Stimulated activated CD8-positive, alpha-beta memory T cell treated with anti-CD3 and anti-CD28 coated beads, Interleukin-4, amount 100 ng/mL, for 4 hours (primary cell): ENCODE data around the gene FAM174A.

Source experiments
- DNase-seq, 2 donors: peaks; one replicate each; pipeline ENCODE4 v3.0.0-alpha.2; 2020; ENCODE audit warnings: low read depth in 2 of 2, low spot score in 1 of 2

FAM174A gene

DNA sequence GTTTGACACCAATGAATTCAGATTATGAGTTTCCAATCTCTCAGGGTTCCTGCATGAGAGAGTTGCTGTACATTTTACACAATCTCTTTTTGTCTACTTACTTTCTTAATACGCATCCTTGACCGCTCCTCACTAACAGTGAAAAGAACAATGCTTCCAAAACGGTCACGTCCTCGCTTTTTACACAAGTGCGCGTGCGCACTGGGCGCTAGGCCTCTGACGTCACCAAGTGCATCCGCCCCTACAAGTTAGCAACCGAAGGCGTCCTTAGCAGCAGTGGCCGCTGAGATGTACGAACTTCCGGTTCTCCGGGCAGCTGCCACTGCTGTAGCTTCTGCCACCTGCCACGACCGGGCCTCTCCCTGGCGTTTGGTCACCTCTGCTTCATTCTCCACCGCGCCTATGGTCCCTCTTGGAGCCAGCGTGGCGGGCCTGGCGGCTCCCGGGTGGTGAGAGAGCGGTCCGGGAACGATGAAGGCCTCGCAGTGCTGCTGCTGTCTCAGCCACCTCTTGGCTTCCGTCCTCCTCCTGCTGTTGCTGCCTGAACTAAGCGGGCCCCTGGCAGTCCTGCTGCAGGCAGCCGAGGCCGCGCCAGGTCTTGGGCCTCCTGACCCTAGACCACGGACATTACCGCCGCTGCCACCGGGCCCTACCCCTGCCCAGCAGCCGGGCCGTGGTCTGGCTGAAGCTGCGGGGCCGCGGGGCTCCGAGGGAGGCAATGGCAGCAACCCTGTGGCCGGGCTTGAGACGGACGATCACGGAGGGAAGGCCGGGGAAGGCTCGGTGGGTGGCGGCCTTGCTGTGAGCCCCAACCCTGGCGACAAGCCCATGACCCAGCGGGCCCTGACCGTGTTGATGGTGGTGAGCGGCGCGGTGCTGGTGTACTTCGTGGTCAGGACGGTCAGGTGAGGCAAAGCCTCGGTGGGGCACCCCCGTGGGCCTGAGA is at the start of gene FAM174A:
Gene FAM174A (plus strand): TSS at position 315 of the 946 bp plus-strand sequence. CDS start 157 bp downstream, at position 472.
- DNase-seq = peak; percentile 85 to 88

- no peak for DNase-seq
These were observed 41.2 kb upstream of the FAM174A start for GRCh38 chr5:100493996-100494395.

- DNase-seq = no peak
These were observed 38.9 kb upstream of the FAM174A start for GRCh38 chr5:100496296-100496695.

DNA sequence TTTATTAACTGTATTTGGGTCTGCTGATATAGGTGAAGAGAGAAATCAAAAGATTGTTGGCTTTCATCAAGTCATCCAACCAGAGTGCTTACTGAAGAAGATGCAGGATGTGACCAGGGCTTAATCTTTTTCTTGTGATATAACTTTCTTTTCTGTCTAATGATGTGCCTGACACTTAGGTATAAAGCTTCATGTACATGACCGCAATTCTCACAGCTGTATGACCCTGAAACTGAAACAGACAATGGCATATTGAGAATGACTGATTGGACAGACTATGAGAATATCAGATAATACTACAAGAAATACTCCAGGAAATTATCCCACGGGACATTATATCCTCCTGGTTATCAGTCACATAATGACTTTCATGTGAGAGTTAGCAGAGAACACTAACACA is 32.5 kb upstream of the FAM174A start:
- no peak for DNase-seq

DNA sequence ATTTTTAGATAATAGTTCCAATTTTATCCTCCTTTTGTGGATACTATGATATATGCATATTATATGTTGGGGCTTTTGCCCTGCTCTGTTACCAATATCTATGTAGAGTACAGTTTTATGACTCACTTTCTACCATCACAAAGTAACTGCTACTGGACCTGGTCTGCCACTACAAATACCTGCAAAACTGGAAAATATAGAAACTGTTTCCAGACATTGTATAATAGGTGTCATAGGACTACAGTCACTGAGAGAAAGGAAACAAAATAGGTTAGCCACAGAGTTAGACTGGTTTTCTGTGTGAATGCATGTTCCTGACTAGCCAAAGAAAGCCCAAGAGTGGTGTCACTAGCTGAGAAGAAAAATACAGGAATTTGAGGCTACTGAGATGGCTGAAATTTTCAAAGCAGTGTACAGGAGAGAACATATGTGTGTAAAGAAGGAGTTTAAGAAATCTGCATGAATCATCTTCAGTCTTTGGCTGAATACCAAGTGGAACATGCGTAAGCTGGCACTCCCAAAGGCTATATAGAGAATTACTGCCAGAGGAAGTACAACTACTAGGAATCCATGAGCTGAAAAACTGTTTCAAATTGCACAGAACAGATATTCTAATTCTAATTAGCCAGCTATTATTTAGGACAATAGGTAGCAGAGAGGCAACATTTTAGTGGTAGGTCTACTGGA is 29.0 kb upstream of the FAM174A start:
- DNase-seq = no peak

DNA sequence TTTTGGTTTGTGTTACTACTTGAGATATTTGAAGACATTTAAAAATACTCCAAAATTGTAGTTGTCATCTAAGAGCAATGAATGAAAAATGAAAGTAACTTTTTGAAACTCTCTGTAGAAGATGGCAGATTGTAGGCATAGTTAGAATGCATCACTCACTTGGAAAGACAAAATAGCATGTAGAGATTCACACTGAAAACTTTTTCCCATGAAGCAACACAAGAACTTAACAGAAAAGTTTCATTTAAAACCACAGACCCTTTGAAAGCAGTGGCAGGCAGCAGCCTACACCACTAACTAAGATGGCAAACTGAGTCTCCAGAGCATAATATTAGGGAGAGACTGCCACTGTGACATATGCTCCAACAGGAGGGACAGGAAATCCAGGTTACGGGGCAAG is 18.9 kb upstream of the FAM174A start:
- no peak for DNase-seq

DNA sequence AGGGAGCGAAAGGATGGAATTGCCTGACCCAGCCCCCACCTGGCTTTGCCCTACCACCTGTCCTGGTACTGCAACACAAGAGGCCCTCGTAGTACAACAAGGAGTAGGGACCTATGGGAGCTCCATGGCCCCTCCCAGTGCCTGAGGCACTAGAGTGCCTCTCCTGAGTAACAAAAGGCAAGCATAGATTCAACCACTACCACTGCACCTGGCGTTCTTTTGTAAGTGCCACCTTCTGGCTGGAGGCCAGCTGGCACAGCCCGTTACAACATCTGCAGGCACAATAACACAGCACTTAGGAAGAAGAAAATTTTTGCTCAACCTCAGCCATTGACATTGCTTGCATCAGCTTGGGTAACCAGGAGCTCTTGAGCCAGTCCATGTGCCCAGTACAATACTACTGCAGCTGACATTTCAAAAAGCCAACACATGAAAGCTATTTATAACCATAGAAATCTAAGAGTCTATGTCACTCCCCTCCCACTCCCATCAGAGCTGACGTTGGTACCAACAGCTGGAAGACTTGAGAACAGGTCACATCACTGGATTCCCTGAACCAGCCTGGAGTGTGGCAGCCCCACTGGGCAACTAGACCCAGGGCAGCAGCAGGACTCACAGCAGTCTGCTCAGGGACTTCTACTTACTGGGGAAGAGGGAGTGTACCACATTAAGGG is 17.7 kb upstream of the FAM174A start:
- DNase-seq = no peak

DNA sequence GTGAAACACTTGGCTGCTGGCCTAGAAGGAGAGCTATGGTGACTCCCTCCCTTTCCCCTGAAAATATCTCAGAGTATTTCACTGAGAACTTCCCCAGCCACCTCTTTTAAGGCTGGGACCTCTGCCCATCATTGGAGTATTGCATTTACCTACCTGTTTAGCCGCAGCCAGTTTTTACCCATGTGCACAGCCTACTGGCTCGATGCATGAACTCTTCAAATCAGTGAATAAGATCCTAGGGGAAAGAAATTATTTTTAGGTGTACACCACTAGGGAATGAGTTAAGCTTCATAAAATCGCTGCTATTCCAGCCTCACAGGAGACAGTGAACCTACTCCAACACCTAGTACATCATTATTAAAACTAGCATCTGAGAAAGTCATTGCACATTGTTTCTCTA is 16.8 kb upstream of the FAM174A start:
- no peak for DNase-seq

DNA sequence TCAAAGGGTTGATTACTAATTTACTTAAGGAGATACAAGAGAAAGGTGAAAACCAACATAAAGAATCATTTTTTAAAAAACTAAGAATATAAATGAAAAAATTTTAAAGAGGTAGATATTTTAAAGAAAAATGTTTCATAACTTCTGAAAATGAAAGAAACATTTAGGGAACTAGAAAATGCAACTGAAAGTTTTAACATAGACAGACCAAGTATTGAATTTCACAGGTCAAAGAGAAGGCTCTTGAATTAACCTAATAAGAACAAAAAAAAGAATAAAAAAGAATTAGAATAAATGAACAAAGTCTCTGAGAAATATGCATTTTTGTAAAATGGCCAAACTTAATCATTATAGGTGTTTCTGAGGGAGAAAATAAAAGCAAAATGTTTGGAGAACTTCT is 16.1 kb upstream of the FAM174A start:
- no peak for DNase-seq

DNA sequence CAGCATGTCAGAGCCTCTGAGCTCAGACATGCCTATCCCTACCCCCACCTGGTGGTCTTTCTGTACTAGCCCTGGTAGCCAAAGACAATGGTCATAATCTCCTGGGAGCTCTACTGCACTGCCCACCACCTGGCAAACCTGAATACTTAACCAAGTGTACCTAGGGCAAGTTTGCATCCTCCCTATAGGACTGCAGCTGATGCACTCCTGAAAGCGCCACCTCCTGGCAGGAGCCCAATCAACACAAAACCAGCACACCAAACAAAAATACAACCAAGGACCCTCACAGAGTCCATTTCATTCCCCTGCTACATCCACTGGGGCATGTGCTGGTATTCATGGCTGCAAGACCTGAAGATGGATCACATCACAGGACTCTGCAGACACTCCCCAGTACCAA is 14.8 kb upstream of the FAM174A start:
- DNase-seq = no peak

DNA sequence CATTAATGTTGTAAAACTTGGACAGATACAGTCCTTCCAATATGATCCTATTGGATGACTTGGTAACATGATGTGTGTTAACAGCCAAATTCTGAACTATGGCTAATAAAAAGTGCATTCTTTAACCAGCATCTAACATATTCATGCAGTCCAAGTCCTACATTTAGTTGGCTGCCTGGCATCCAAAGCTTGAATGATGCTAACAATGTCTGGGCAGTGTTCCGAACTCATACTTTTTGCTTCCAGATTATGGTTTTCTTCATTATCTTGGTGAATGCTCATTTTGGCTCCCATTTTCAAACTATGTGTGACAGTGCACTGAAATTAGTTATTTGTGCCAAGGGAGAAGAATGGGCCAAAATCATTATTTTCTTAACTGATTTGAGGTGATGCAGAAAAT is 2.8 kb downstream of the FAM174A start:
- DNase-seq = no peak

GRCh38 chr5:100539519-100539918 is 4.3 kb downstream of the FAM174A start:
- DNase-seq = no peak

- DNase-seq = no peak
These were observed 6.9 kb downstream of the FAM174A start for GRCh38 chr5:100542086-100542485.

- DNase-seq = no peak
These were observed 10.8 kb downstream of the FAM174A start for GRCh38 chr5:100546001-100546400.

DNA sequence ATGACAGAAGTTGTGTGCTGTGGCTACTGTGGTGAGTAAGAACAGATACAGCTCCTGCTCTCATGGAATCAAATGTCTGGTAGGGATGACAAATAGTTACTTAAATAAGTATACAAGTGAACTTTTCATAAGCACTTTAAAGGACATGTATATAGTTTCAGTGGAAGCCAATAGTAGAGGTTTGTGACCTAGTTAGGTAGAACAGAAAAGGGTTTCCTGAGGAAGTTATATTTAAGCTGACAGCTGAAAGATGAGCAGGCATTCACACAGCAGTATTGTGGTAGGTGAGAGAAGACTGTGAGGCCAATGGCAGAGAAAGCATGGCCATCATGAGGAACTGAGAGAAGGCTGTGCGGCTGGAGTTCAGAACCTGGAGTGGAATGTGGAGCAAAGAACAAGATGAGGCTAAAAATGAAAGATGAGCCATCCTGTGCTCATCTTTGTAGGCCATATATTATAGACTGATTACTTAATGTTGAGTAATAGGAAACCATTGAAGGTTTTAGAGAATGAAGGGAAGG is 15.4 kb downstream of the FAM174A start:
- no peak for DNase-seq

GRCh38 chr5:100551183-100551582 is 16.0 kb downstream of the FAM174A start:
- no peak for DNase-seq

DNA sequence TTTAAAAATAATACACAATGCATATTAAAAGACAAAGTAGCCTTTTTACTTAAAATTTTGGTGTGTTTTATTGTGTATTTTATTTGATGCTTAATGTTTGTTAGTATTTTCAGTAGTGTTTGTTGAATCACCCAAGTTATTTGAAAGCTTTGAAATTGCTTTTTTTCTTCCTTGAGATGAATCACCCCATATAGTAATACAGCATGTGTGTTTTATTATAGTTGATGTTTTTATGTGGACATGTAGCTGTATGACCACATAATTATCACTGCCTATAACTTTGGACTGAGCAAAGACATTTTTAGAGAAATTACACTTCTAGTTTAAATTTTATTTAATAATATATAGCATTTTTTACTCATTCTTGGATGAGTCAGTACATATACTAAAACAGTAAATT is 18.0 kb downstream of the FAM174A start:
- no peak for DNase-seq

DNA sequence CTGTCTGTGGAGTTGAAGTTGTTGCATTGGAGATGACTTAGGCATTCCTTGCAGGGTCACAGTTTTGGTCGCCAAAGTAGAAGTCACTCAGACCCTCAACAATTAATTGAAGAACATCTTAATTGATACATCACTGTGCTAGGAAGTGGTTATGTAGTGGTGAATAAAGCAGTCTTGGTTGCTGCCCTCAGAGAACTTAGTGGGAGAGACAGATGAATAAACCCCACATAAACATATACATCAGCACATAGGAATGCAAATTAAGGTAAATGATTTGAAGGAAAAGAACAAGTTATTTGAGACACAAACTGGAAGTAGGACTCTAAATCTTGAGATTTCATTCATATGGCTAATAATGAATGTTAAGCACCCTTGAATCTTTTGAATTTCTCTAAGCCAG is 25.7 kb downstream of the FAM174A start:
- no peak for DNase-seq

GRCh38 chr5:100562821-100563220 is 27.6 kb downstream of the FAM174A start:
- DNase-seq = no peak

- DNase-seq = no peak
These were observed 31.4 kb downstream of the FAM174A start for GRCh38 chr5:100566382-100567141.

GRCh38 chr5:100574716-100575115 is 39.5 kb downstream of the FAM174A start:
- DNase-seq = no peak
